DMS114 treated with DMSO at 0.1 percent for 48 hours (cell line): Measurements from ENCODE around the gene CLMP.
"Not testable (repeated sequence)": the region's sequence is repeated elsewhere in the genome, so short reads cannot be mapped to it uniquely, and the experiment has no call there.

Experiments
- DNase-seq: peaks from one replicate; lab custom pipeline; 2025; ENCODE audit not compliant: unreplicated experiment; lab: John Stamatoyannopoulos, UW

Gene CLMP

GRCh38 chr11:123059041-123059920 is 135.8 kb downstream of the CLMP start:
- not testable (repeated sequence) for DNase-seq

DNA sequence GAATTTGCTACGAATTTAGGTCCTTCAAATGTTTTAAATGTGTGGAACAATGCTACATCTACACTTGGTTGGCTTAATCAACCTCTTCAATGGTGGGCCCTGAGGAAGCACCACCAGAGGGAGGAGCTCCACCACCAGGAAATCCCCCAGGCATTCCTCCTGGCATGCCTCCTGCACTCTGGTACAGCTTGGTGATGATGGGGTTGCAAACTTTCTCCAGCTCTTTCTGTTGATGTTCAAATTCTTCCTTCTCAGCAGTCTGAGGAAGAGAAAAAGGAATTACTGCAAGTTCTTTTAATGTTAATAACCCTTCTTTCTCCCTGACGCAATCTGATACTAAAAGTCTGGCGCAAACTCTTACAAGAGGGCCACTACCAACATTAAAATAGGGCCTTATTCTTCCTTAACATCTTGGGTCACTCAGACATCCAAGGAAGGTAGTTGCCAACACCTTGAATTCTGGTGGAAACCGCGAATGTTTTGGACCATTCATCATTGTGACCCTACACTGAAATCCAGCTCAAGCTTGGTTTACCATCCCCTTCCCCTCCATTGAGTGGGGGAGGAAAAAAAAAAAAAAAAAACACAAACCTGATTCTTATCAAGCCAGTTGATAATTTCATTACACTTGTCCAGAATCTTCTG is 137.3 kb downstream of the CLMP start:
- DNase-seq = no peak

GRCh38 chr11:123056835-123057491 is 138.1 kb downstream of the CLMP start:
- no peak for DNase-seq

- DNase-seq = peak; percentile 23
Measured at GRCh38 chr11:123055191-123055901, 139.7 kb downstream of the CLMP start.

GRCh38 chr11:123054301-123055065 is 140.6 kb downstream of the CLMP start:
- DNase-seq = peak; percentile 64

DNA sequence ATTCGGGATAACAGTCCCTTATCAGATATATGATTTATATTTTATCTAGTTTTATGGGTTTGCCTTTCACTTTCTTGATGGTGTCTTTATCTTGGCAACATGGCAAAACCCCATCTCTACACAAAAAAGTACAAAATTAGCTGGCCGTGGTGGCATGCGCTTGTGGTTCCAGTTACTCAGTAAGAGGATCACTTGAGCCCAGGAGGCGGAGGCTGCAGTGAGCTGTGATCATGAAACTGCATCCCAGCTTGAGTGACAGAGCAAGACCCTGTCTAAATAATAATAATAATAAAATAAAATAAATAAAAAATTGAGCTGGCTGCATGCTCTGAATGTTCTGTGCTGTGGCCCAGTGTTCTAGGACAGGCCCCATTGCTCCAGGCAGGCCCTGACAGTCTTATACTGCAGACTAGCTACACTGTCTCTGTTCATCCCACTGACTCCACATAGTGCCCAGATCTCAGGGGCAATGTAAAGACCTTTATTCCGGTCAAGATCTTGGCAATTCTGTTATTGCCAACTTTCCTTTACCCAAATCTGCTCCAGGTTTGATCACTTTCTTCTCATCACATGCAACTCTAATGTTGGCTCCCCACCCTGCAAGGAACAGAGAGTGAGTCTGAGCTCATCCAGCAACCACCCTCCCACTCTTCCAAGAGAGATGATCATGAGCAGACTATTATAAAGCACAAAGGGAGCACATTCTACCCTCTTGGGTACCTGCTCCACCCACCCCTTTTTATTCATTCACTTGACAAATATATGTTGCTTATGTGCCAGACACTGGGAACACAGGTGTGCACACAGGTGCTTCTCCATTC is 141.9 kb downstream of the CLMP start:
- DNase-seq = no peak

GRCh38 chr11:123051634-123052033 is 143.4 kb downstream of the CLMP start:
- no peak for DNase-seq

- no peak for DNase-seq
Measured at GRCh38 chr11:123051146-123051545, 143.9 kb downstream of the CLMP start.

DNA sequence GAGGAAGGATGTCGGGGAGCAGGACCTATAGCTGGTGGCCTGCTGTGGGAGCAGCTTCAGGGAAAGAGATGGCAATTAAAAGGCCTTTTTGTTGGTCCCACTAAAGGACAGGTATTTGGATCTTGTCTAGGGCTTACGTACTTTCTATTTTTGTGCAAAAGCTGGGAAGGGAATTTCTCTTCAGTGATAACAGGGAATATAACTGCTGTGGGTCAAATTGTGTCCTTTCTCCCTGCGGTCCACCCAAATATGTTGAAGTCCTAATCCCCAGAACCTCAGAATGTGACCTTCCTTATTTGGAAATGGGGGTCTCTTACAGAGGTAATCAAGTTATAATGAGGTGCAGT is 147.1 kb downstream of the CLMP start:
- no peak for DNase-seq

DNA sequence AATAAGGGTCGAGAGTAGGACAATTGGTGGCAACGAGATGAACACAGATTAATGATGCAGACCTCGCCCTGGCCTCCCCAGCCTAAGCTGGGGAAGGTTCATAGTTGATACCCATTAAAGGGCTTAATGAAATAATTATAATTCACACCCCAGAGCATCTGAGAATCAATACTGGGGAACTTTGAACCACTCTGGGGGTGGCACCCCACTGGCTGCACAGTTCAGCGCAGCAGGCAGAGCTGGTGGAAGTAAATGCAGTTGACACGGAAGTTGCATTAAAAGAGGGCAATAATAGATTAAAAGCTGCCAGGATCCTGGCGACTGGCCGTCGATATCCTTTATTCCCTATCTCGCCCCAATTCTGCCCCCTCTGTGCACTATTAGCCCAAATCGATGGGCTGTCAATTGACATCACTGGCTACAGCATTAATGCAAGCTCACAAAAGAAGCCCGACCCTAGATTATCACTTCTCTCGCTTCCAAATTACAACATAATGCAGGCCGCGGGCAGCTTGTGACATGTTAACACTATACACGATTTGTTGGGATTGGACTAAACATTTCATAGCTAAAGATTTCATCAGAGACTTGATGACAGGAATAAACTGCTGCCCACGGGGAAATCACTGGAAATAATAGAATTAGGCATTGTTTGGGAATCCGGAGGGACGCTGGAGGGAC is 147.6 kb downstream of the CLMP start:
- DNase-seq = no peak

GRCh38 chr11:123046473-123047259 is 148.4 kb downstream of the CLMP start:
- DNase-seq = no peak

DNA sequence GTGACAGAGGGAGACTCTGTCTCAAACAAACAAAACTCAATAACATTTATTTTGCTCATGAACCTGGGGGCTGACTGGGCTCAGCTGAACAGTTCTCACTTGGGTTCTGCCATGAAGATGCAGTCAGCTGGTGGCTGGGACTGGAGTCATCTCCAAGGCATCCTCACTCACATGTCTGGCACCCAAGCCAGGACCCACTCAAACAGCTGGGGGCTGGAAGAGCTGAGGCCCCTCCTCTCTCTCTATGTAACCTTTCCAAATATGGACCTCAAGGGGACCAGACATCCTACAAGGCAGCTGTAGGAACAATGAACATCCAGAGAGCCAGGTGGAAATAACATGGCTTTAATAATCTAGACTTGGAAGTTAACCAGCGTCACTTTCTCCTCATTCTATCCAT is 149.9 kb downstream of the CLMP start:
- no peak for DNase-seq

DNA sequence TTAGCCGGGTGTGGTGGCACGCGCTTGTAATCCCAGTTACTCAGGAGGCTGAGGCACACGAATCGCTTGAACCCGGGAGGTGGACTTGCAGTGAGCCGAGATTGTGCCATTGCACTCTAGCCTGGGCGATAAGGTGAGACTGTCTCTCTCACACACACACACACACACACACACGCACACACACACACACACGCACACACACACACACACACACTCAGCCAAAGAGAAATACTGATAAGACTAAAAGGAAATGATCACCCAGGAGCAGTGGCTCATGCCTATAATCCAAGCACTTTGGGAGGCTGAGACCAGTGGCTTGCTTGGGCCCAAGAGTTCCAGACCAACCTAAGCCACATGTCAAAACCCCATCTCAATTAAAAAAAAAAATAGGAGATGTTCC is 153.9 kb downstream of the CLMP start:
- no peak for DNase-seq

DNA sequence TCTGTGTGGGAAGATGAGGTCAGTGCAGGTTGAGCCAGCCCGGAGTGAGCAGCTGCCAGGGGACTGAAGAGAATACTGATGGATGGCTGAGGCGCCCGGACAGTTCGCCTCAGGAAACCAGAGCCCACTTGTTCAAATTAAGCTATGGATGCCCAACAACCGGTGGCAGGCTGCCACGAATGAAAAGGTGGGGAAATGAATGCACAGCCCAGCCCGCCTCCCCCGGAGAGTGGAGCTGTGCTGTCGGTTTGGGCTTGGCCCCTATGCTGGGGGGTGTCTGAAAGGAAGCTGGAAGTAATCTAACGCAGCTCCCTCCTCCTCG is 155.0 kb downstream of the CLMP start:
- no peak for DNase-seq

- DNase-seq = no peak
Measured at GRCh38 chr11:123035831-123036230, 159.2 kb downstream of the CLMP start.

DNA sequence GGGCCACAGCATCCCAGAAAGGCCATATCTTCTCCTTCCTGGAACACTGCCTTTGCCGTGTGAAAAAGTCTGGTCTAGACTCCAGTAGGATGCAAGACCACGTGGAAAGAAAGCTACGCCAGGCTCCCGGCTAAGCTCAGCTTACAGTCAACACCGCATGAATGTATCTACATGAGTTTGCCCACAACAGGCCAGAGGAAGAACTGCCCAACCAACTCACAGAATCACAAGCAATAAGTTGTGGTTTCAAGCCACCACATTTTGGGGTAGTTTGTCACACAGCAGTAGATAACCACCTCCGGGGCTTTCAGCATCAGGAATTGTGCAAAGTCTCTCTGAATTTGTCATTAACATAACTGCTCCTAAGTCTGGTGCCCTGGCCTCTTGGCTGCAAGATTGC is 160.5 kb downstream of the CLMP start:
- no peak for DNase-seq

GRCh38 chr11:123033895-123034294 is 161.2 kb downstream of the CLMP start:
- DNase-seq = no peak

GRCh38 chr11:123030517-123030916 is 164.5 kb downstream of the CLMP start:
- DNase-seq = no peak

DNA sequence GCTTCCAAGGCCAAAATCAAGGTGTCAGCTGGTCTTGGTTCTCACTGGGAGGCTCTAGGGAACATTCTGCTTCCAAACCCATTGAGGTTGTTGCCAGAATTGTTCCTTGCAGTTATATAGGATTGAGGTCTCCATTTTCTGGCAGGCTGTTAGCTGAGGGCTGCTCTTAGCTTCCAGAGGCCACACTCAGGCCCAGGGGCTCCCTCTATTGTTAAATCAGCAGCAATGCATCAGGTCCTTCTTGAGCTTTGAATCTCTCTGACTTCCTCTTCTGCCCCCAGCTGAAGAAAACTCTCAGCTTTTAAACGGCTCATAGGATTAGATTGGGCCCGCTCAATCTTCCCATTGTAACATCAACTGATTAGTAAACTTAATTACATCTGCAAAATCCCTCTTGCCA is 174.1 kb downstream of the CLMP start:
- peak; percentile 14 for DNase-seq
